ENCODE results near the gene DLGAP1. TPM values are rescaled to one million over a fixed set of nuclear protein-coding genes. Genes with fewer than 3 reads are reported as not detected.
A peak's percentile ranks its signal among the peaks of the same experiment; 100 is the strongest.

The DLGAP1 gene
- total RNA-seq, 1 donor from 2014 or later, result 3.7 TPM

GRCh38 chr18:4069183-4069582, 385.9 kb downstream of the DLGAP1 start:
- H3K9me3 Mint-ChIP-seq, result no peaks in the 10 kb centered on the region
- TF ChIP-seq CTCF (conservative IDR thresholded peaks at IDR 0.05), result no peak

GRCh38 chr18:4068552-4069158, 386.5 kb downstream of the DLGAP1 start:
- H3K27ac Mint-ChIP-seq, result no peak overlapping the region
- H3K4me1 Mint-ChIP-seq (ENCODE audit: unreplicated experiment), result no peaks in the 10 kb centered on the region
- DNase-seq (ENCODE audit: extremely low spot score, unreplicated experiment), result no peak
- H3K27me3 Mint-ChIP-seq, result no peaks in the 10 kb centered on the region
- H3K9me3 Mint-ChIP-seq, result no peaks in the 10 kb centered on the region
- no peak overlapping the region for H3K4me3 Mint-ChIP-seq
- peak; percentile 85 for TF ChIP-seq CTCF (conservative IDR thresholded peaks at IDR 0.05)
- no peaks in the 10 kb centered on the region for H3K36me3 Mint-ChIP-seq

More at GRCh38 chr18:4069183-4069582, 385.9 kb downstream of the DLGAP1 start:
- DNase-seq (ENCODE audit: extremely low spot score, unreplicated experiment), result no peak
- Mint-ChIP-seq H3K4me1 (ENCODE audit: unreplicated experiment) (no peaks in the 10 kb centered on the region), H3K36me3 (no peaks in the 10 kb centered on the region), H3K4me3 (no peak overlapping the region), H3K27ac (no peak overlapping the region), H3K27me3 (no peaks in the 10 kb centered on the region)

- H3K27ac Mint-ChIP-seq, result no peak overlapping the region
- no peaks in the 10 kb centered on the region for H3K27me3 Mint-ChIP-seq
- no peak overlapping the region for H3K4me3 Mint-ChIP-seq
- H3K36me3 Mint-ChIP-seq, result peaks cover 8% of the 10 kb centered on the region
- peaks cover 6% of the 10 kb centered on the region for H3K9me3 Mint-ChIP-seq
- no peak for DNase-seq (ENCODE audit: extremely low spot score, unreplicated experiment)
- TF ChIP-seq CTCF (conservative IDR thresholded peaks at IDR 0.05), result no peak
- H3K4me1 Mint-ChIP-seq (ENCODE audit: unreplicated experiment), result no peaks in the 10 kb centered on the region
These were observed 391.6 kb downstream of the DLGAP1 start for GRCh38 chr18:4063545-4063944.

- Mint-ChIP-seq H3K9me3 (peaks cover 6% of the 10 kb centered on the region), H3K4me3 (no peak overlapping the region), H3K27ac (no peak overlapping the region), H3K4me1 (ENCODE audit: unreplicated experiment) (no peaks in the 10 kb centered on the region), H3K36me3 (peaks cover 8% of the 10 kb centered on the region), H3K27me3 (no peaks in the 10 kb centered on the region)
- no peak for TF ChIP-seq CTCF (conservative IDR thresholded peaks at IDR 0.05)
- no peak for DNase-seq (ENCODE audit: extremely low spot score, unreplicated experiment)
These were observed 394.5 kb downstream of the DLGAP1 start for GRCh38 chr18:4060427-4061281.

- no peaks in the 10 kb centered on the region for H3K4me1 Mint-ChIP-seq (ENCODE audit: unreplicated experiment)
- no peak overlapping the region for H3K4me3 Mint-ChIP-seq
- H3K27ac Mint-ChIP-seq, result no peak overlapping the region
- H3K9me3 Mint-ChIP-seq, result peaks cover 10% of the 10 kb centered on the region
- no peaks in the 10 kb centered on the region for H3K27me3 Mint-ChIP-seq
- H3K36me3 Mint-ChIP-seq, result peaks cover 8% of the 10 kb centered on the region
- DNase-seq (ENCODE audit: extremely low spot score, unreplicated experiment), result no peak
- no peak for TF ChIP-seq CTCF (conservative IDR thresholded peaks at IDR 0.05)
These were observed 396.9 kb downstream of the DLGAP1 start for GRCh38 chr18:4058179-4058578.

Measured in type B pancreatic cell (in vitro differentiated cells).